COLO829 (cell line): ENCODE results near the gene DAB2IP.
"Not testable (repeated sequence)": the region's sequence is repeated elsewhere in the genome, so short reads cannot be mapped to it uniquely, and the experiment has no call there.

ENCODE experiments used
- DNase-seq: peaks from one replicate; pipeline ENCODE4 v3.0.0; 2012; ENCODE audit warnings: low spot score

Gene DAB2IP

DNA sequence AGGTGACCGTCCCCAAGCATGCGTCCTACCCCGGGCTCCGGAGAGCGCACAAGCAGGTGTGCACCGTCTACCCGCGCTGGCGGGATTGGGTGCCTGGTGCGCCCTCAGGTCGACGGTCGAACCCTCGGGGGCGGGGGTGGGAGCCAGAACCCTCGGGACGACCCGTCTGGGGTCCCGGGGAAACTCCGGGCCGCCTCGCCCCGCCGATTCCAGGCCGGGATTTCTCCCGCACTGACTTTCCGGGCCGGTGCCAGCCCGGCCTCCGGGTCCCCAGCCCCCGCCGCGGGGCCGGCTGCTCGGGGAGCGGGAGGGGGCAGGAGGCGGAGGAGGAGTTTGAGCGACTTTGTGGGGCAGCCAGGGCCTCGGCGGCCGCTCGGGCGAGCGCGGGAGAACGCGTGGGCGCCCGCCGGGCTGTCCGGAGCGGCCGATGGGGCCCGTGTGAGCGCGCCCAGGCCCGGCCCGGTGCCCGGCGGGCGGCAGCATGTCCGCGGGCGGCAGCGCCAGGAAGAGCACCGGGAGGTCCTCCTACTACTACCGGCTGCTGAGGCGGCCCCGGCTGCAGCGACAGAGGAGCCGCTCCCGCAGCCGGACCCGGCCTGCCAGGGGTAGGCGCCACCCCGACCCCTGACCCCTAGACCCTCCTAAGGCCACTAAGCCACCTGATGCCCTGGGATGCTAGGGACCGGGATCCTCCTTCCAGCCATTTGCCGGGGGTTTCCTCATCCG is at the start of gene DAB2IP:
Gene DAB2IP, plus strand, starts transcription at position 340 of the 726 bp plus-strand sequence. Its CDS starts 142 bp downstream, at position 482.
- DNase-seq: no peak

- no peak for DNase-seq
Measured at GRCh38 chr9:121603028-121603427, 48.4 kb upstream of the DAB2IP start.

DNA sequence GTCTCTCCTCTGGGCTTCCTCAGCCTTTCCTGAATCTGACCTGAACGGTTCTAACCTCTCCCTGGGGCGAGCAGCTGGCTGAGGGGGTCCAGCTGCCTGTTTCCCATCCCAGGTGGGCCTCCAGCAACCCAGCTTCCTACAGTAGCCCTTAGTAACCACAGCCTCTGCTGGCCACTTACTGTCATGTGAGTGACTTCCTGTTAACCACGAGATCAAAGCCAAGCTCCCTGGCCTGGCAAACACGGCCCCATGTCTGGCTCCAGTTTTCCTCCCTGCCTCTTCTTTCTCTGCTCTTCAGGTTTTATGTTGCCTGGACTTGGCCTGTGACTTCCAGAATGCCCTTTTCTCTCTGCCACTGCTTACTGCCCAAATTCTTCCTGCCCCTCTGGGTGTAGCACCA is 47.2 kb upstream of the DAB2IP start:
- peak; percentile 83 for DNase-seq

GRCh38 chr9:121604654-121605053 is 46.8 kb upstream of the DAB2IP start:
- no peak for DNase-seq

- DNase-seq: no peak
Measured at GRCh38 chr9:121607434-121608167, 43.8 kb upstream of the DAB2IP start.

- no peak for DNase-seq
Measured at GRCh38 chr9:121608168-121608853, 43.1 kb upstream of the DAB2IP start.

GRCh38 chr9:121609822-121610637 is 41.4 kb upstream of the DAB2IP start:
- no peak for DNase-seq

- no peak for DNase-seq
Measured at GRCh38 chr9:121610638-121610953, 40.8 kb upstream of the DAB2IP start.

DNA sequence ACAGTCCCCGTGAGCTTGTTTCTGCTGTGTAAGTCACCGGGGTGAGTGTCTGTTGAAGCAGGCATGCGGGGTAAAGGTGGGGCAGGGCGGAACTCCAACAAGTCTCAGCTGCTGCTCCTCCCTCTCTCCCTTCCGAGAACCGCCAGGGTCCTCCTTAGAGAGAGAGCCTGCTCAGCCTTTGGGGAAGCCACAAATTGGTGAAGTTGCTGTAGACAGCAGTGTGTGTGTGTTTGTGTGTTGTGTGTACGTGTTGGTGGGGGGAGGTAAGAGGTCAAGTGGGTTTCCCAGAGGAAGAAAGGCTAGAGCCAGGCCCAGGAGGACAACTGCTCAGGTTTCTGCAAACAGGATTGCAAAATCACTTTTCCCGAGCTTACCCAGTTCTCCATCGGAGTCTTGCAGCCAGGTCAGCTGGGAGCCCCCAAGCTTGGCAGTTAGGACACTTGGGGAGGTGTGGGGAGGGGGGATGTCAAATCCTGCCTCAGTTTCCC is 38.9 kb upstream of the DAB2IP start:
- no peak for DNase-seq

- DNase-seq: no peak
Measured at GRCh38 chr9:121613009-121613752, 38.3 kb upstream of the DAB2IP start.

DNA sequence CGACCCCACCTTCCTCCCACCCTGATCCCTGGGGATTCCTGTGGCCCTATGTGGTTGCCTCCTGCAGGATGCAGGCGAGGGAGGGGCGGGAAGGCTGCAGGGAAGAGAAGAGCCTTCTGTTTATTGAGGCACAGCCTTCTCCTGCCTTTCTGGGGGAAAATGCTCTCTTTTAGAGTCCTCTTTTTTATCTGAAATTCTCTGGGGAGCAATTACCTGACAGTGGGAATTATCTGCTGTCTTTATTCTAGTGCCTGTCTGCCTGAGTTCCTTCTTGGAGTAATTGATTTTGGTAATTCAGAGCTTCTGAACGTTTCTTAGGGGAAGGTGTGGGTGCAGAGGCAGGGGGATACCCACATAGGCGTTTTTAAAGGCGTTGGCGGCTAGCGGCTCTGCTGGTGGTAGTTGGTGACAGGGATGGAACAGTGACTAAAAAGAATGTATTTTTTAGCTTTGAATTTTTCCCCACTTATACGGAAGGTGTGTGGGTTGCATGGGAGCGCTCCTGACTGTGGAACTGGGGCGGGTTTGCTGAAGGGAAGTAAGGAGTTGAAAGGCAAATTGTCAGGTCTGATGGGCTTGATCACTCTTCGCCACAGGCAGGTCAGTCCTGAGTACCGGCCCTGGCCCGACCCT is 35.2 kb upstream of the DAB2IP start:
- no peak for DNase-seq

DNA sequence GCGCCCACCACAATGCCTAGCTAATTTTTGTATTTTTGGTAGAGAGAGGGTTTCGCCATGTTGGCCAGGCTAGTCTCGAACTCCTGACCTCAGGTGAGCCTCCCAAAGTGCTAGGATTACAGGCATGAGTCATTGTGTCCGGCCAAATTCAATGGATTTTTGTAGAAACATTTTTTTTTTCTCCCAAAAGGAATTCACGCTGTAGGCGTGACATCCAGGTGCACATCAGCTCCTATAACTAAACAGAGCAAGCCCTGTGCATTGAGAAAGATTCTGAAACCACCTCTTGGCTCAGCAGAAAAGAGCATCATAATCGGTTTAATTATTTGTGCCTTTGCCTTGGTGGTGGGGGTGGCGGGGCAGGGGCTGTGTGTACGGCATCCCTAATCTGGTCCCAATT is 32.9 kb upstream of the DAB2IP start:
- DNase-seq: no peak

- DNase-seq: not testable (repeated sequence)
Measured at GRCh38 chr9:121618910-121619309, 32.5 kb upstream of the DAB2IP start.

DNA sequence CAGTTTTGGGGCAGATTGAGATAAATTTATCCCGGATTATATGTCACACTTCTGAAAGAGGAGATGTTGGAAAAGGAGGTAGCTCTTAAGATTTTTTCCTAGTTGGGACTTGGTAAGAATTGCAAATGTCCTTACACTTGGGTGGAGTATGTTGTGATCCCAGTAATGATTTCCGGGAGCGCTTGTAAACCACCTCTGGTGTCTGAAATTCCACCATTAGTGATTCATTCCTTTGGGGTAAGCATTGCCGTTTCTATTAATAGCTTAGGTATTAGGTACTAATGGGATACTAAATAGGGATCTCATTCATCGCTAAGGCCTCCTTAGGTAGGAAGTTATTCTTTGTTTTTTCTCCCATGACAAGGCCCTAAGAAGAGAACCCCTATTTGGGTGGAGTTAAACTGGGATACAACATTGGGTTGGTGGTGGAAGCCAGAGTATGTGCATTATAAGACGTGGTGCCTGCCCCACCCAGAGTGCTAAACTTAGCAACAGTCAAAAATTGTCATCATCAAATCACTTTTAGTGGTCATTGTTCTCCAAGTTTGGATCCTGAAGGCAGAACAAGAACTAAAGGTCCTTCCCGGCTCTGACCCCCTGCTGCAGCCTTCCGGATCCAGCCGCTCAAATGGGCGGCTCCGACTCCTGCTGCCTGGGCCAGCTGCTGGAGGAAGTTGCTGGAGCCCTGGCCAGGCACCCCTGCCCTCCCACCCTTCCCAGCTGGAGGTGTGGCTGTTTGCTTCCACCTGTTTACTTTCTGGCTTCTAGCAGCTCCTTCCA is 31.7 kb upstream of the DAB2IP start:
- DNase-seq: no peak

DNA sequence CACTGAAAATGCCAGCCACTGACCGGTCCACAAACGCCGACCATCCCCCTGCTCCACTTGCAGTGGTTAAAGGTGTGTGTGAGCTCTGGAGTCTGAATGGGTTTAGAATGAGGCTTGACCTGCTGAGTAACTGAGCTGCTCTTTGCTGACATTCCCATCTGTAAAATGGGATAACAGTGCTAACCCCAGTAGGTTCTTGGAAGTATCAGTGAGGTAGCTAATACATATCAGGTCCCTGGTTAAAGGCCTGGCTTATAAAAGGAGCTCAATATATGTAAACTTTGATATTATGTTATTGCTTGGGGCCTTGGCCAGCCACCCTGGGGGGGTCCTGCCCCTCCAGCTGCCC is 31.1 kb upstream of the DAB2IP start:
- no peak for DNase-seq

DNA sequence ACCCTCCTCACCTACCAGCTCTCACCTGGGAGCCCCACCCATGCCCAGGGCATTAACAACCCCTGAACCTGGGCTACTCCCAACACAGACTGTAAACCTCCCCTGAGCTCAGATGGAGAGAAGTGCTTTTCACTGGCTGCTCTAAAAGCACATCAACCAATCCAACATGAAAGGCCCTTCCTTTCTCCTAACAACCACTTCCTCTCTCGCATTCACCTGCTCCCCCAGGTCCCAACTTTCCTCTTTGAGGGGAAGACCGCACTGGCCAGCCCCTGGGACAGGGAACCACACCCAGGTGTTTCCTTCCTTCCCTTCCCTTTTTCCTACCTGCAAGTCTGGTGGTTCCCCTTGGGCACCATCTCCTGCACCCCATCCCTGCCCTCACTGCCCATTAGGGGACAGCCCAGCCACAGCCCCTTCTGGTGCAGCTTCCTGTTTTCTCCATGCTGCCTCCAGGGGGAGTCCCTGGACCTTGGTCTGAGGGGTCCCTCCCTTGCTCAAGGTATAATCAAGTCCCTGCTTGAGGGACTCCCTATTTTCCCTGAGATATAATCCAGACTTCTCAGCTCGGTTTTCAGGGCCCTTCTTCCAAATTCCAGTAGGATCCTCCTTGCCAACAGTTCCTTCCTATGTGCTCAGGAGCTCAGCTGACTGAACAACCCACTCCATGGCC is 30.5 kb upstream of the DAB2IP start:
- no peak for DNase-seq

DNA sequence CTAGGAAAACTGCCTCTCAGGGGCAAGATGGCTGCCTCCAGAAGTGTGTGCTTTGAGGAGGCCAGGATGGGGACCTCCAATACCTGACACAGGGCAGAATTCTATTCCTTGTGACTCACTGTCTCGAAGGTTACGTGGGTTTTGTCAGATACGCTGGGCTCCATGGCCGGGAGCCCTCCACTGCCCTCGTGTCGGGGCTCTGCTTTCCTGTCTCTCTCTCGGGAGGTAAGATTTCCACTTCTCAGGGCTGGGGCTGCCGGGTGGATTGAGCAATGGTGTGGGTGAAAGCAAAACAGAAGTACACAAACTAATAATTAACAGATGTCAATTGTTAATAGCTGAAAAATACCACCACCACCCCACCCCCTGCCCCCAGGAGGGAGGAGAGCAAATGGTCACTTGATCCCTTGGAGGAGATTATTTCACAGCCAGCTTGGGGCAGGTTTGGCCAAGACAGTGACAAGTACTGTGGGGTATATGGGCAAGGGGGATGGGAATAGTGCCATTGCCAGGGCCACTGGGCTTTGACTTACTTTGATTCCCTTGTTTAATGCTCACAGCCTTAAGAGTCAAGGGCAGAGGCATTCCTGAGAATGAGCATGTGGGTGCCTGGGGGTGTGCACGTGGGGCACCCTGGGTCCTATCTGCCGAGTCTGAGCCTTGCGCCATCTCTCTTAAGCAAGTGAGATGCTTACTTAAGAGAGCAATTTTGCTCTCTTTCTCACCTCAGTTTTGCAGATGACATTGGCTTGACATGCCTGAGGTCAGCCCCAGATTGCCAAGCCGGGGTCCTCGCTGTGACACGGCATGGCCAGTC is 28.8 kb upstream of the DAB2IP start:
- no peak for DNase-seq

DNA sequence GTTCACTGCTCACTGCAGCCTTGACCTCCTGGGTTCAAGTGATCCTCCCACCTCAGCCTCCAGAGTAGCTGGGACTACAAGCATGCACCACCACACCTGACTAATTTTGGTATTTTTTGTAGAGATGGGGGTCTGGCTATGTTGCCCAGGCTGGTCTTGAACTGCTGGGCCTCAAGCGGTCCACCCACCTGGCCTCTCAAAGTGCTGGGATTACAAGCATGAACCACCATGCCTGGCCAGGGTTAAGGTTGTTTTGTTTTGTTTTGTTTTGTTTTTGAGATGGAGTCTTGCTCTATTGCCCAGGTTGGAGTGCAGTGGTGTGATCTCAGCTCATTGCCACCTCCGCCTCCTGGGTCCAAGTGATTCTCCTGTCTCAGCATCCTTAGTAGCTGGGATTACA is 28.0 kb upstream of the DAB2IP start:
- DNase-seq: not testable (repeated sequence)

DNA sequence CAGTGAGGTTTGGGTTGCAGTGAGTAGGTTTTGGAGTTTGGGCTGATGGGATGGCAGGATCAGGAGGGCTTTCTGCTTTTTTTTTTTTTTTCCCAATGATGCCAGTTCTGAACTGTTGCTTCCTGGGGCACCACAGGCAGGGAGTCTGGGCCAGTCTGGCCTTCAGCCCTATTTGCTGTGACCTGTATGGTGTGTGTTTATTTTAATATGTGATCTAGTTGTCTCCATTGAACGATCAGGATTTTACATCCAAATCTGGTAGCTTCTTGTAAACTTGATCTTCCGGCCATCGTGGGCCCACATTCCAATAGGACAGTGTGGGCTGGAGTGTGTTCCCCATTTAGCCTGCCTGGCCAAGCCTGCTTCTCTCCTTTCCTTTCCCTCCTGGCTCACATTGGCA is 25.8 kb upstream of the DAB2IP start:
- DNase-seq: no peak
